ENCODE results near the gene FAM222B.

- TF ChIP-seq CTCF (IDR thresholded peaks at IDR 0.05) (no peak), ZFX (IDR thresholded peaks at IDR 0.05; ENCODE audit: borderline replicate concordance) (no peak)
These were observed 28.5 kb upstream of the FAM222B start for GRCh38 chr17:28871056-28871579.
